K562 (cell line): ENCODE results near the gene UBR1. TPM values are rescaled to one million over a fixed set of nuclear protein-coding genes. Genes with fewer than 3 reads are reported as not detected.

Source experiments
- ARID2 ChIP-seq: fragments of 450-650 bp; IDR thresholded peaks from 2 replicates; pipeline ENCODE4 v1.6.1; 2017; ENCODE audit warnings: antibody characterized with exemption, mild to moderate bottlenecking
- ATF3 ChIP-seq, 2 experiments: fragments of 450-650 bp in 1 of 2; sonication (generic) in 1 of 2; formaldehyde crosslinking in 1 of 2; IDR thresholded peaks in 1 of 2; conservative IDR thresholded peaks in 1 of 2; 2 replicates each; pipeline versions ENCODE4 v1.6.1 to v1.8.1; 2016 to 2023; ENCODE audit warnings: mild to moderate bottlenecking in 2 of 2, moderate library complexity in 2 of 2, inconsistent platforms in 1 of 2, missing genetic modification reagents in 1 of 2
- DMBX1 ChIP-seq: fragments of 250-450 bp; sonication (Bioruptor Pico); IDR thresholded peaks from 2 replicates; pipeline ENCODE4 v1.8.0; 2022; ENCODE audit warnings: inconsistent platforms, mild to moderate bottlenecking, moderate library complexity, borderline replicate concordance
- GABPA ChIP-seq: fragments of 200-800 bp; sonication (Bioruptor generic); conservative IDR thresholded peaks from 2 replicates; pipeline ENCODE4 v1.6.1; 2016; ENCODE audit warnings: low read depth, missing genetic modification characterization, missing compliant biosample characterization
- GTF2B ChIP-seq: IDR thresholded peaks from 2 replicates; pipeline ENCODE4 v1.6.1; 2011; ENCODE audit not compliant: insufficient read length; ENCODE audit errors: extremely low read depth
- HDAC2 ChIP-seq: fragments of 450-650 bp; IDR thresholded peaks from 2 replicates; pipeline ENCODE4 v1.6.1; 2016; ENCODE audit warnings: mild to moderate bottlenecking
- HEY1 ChIP-seq: fragments of 250-450 bp; sonication (Bioruptor Pico); IDR thresholded peaks from 2 replicates; pipeline ENCODE4 v1.5.0; 2020; ENCODE audit warnings: mild to moderate bottlenecking, moderate library complexity, borderline replicate concordance
- HNRNPL ChIP-seq: fragments of 200-400 bp; formaldehyde crosslinking; IDR thresholded peaks from 2 replicates; pipeline ENCODE4 v1.6.1; 2017; ENCODE audit warnings: low read depth, mild to moderate bottlenecking, low read length
- HOXB6 ChIP-seq: fragments of 250-450 bp; sonication (Bioruptor Pico); IDR thresholded peaks from 2 replicates; pipeline ENCODE4 v1.5.1; 2022; ENCODE audit warnings: mild to moderate bottlenecking, borderline replicate concordance
- KDM5B ChIP-seq: fragments of 200-600 bp; sonication (generic); IDR thresholded peaks from 2 replicates; pipeline ENCODE4 v1.6.1; 2012; ENCODE audit warnings: low read depth, mild to moderate bottlenecking, moderate library complexity, low read length, control low read depth, inconsistent platforms; ENCODE audit not compliant: insufficient replicate concordance
- MCM2 ChIP-seq: fragments of 450-650 bp; IDR thresholded peaks from 2 replicates; pipeline ENCODE4 v1.6.1; 2017; ENCODE audit warnings: low read depth, mild to moderate bottlenecking
- MXD1 ChIP-seq: fragments of 250-450 bp; sonication (Bioruptor Pico); IDR thresholded peaks from 2 replicates; pipeline ENCODE4 v1.8.0; 2021; ENCODE audit warnings: borderline replicate concordance, mild to moderate bottlenecking, moderate library complexity; ENCODE audit not compliant: poor library complexity, severe bottlenecking
- NFE2L1 ChIP-seq: fragments of 450-650 bp; IDR thresholded peaks from 2 replicates; pipeline ENCODE4 v1.6.1; 2016; ENCODE audit warnings: missing genetic modification characterization, low read depth, mild to moderate bottlenecking, missing compliant biosample characterization, moderate library complexity, borderline replicate concordance
- SMARCA4 ChIP-seq: fragments of 450-650 bp; IDR thresholded peaks from 2 replicates; pipeline ENCODE4 v1.6.1; 2016
- SNAPC5 ChIP-seq: fragments of 250-450 bp; sonication (Bioruptor Pico); IDR thresholded peaks from 2 replicates; pipeline ENCODE4 v1.8.0; 2021; ENCODE audit warnings: moderate library complexity, mild to moderate bottlenecking, inconsistent platforms
- SUPT5H ChIP-seq: fragments of 450-650 bp; IDR thresholded peaks from 2 replicates; pipeline ENCODE4 v1.6.1; 2016
- ZBTB11 ChIP-seq, 3 experiments: fragments of 200-800 bp in 1 of 3; fragments of 250-450 bp in 1 of 3; fragments of 450-650 bp in 1 of 3; sonication (Bioruptor Pico) in 1 of 3; sonication (Bioruptor generic) in 1 of 3; formaldehyde crosslinking in 1 of 3; IDR thresholded peaks; 2 replicates each; pipeline versions ENCODE4 v1.6.1 to v1.8.0; 2016 to 2022; ENCODE audit warnings: mild to moderate bottlenecking in 2 of 3, missing genetic modification characterization in 2 of 3, missing compliant biosample characterization in 1 of 3, moderate library complexity in 1 of 3
- ZFPM2 ChIP-seq: fragments of 250-450 bp; sonication (Bioruptor Pico); IDR thresholded peaks from 2 replicates; pipeline ENCODE4 v1.5.1; 2022; ENCODE audit warnings: mild to moderate bottlenecking
- ZNF280B ChIP-seq: fragments of 250-450 bp; sonication (Bioruptor Pico); IDR thresholded peaks from 2 replicates; pipeline ENCODE4 v1.5.1; 2021; ENCODE audit warnings: mild to moderate bottlenecking
- ZNF41 ChIP-seq: fragments of 250-450 bp; sonication (Bioruptor Pico); conservative IDR thresholded peaks from 2 replicates; pipeline ENCODE4 v1.4.0; 2020; ENCODE audit warnings: mild to moderate bottlenecking
- polyA plus RNA-seq, 8 experiments: library from polyadenylated mRNA; depleted of rRNA in 4 of 8; stranded (reverse) in 5 of 8; unstranded in 3 of 8; fragments of >200 nt; fragmentation: Nextera tagmentation in 2 of 8; fragmentation: Illumina TruSeq in 1 of 8; extraction: Ambion mirVana in 2 of 8; extraction: Trizol in 1 of 8; gene quantifications; 2 replicates each; pipeline versions ENCODE4 v1.2.1 to v1.2.3, GENCODE V29; 2011 to 2014; ENCODE audit warnings: inconsistent platforms in 1 of 8, missing spikeins in 1 of 8
- total RNA-seq, 7 experiments: library from RNA; depleted of rRNA in 6 of 7; stranded (reverse); fragments of >200 nt in 6 of 7; fragmentation: Illumina TruSeq in 2 of 7; extraction: Trizol in 2 of 7; gene quantifications; 2 replicates each; pipeline versions ENCODE4 v1.2.1 to v1.2.3, GENCODE V29; 2011 to 2021; ENCODE audit warnings: low replicate concordance in 1 of 7

The UBR1 gene
- total and polyA plus RNA-seq, 9 of the 15 experiments (the other 6 are each of a cell fraction or from before 2014, with no cell fraction given), result 5.8 to 30.7 (median 15.3) TPM

GRCh38 chr15:43094416-43095030 lies 11.3 kb downstream of the UBR1 start (continued):
- no peak for TF ChIP-seq HEY1 (CRISPR knock-in tag)
- TF ChIP-seq ARID2, result no peak
- no peak for TF ChIP-seq MCM2
- no peak for TF ChIP-seq ATF3 (IDR thresholded peaks at IDR 0.05)
- TF ChIP-seq ATF3 (CRISPR knock-in tag; conservative IDR thresholded peaks at IDR 0.05), result no peak
- no peak for TF ChIP-seq KDM5B
- no peak for TF ChIP-seq HDAC2
- TF ChIP-seq ZBTB11 (CRISPR knock-in tag; IDR thresholded peaks at IDR 0.05), result no peak
- TF ChIP-seq GTF2B, result no peak
- no peak for TF ChIP-seq DMBX1 (CRISPR knock-in tag)
- TF ChIP-seq ZNF280B, result no peak
- no peak for TF ChIP-seq NFE2L1 (tag)
- TF ChIP-seq HNRNPL, result no peak
- TF ChIP-seq SUPT5H, result no peak
- TF ChIP-seq SMARCA4, result peak; percentile 51
- no peak for TF ChIP-seq HOXB6 (CRISPR knock-in tag)
- TF ChIP-seq MXD1, result no peak
- TF ChIP-seq ZNF41 (CRISPR knock-in tag), result no peak
- no peak for TF ChIP-seq SNAPC5 (CRISPR knock-in tag)
- TF ChIP-seq GABPA (tag), result no peak; the same call in 1 of the 2 replicates
- TF ChIP-seq ZFPM2 (CRISPR knock-in tag), result no peak
